ENCODE data around the gene TUBGCP6. TPM values are rescaled to one million over a fixed set of nuclear protein-coding genes. Genes with fewer than 3 reads are reported as not detected.
A peak's percentile ranks its signal among the peaks of the same experiment; 100 is the strongest.

TUBGCP6 gene
- total RNA-seq, 1 experiment from 2014 or later: 31.3 TPM

DNA sequence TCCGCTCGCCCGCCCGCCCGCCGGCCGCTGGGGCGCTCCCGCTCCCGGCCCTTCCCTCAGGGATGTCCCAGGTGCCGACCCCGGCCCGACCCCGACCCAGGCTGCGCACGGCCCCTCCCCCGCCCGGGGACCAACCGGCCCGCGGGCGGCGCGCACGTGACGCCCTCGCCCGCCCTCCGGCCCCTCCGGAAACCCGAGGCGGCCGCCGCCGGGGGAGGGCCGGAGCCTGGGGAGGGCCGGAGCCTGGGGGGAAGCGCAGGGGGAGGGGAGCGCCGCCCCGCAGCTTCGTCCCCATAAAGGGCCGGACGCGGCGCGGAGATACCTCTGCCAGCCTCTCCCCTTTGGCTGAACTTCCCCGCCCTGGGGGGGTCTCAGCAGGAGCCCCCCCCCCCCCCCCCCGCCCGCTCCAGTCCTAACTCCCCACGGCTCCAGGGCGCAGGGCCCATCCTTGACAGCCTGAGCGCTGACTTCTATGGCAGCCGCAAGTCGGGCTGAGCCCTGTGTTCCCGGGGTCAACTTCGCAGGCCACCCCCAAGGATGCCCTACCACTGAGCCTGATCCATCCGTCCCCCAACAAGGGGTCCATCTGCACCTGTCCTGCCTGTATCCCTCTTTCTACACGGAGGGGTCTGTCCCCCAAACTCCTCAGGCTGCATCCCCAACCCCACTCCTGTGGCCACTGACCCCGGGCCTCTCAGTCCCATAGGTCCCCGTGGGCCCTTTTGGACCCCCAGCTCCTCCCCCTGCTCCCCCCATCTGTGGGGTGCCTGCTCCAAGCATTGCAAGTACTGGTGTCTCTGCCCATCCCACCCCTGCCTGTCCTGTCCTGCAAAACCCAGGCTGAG lies 17.0 kb upstream of the TUBGCP6 start, which contains the start of gene MAPK12:
MAPK12 (minus strand) TSS at position 69 of the 845 bp plus-strand sequence. CDS start 174 bp downstream, outside the sequence.
- H3K27ac ChIP-seq (ENCODE audit: low read length): peak within 1 kb of the TSS; percentile 86

DNA sequence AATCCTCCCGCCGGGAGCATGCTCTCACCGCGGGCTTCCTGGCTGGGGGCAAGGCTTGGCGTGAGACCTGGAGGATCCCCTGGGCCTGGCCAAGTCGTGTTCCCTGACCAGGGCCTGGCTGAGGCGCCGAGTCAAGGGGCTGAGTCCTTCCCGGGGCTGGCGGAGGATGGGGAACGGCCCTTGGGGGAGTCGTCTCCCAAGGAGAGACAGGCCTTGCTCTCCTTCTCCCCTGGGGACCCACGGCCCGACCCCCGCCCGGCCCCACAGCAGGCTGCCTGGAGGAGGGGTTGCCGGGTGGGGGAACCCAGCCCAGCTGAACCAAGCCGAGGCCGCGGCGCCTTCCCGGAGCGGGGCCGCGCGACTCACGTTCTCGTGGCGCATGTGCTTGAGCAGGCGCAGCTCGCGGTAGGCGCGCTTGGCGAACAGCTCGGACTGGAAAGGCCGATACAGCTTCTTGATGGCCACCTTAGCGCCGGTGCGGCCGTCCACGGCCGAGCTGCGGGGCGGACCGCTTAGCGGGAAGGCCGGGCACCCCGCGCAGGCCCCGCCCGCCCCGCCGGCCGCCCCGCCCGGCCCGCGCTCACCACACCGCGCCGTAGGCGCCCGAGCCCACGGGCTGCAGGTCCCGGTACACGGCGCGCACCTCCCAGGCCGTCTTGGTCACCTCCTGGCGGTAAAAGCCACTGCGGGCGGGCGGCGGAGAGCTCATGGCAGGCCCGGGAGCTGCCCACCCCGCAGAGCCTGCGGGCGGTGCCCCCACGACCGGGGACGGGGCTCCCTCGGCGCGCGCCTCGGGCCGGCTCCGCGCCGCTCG lies 16.2 kb upstream of the TUBGCP6 start:
- no TSS peak for BruUV-seq (replicated peaks)
- no peaks in the 10 kb centered on the region; the same call in 1 of the 2 replicates for H3K36me3 ChIP-seq (ENCODE audit: control insufficient read depth, insufficient read depth, low read length)
- CTCF ChIA-PET: interaction anchor here (0.6 kb wide), 1 partner anchor 14 kb away, joined by 5 read pairs; no protein-coding TSS in a partner anchor
- H3K9me3 ChIP-seq (ENCODE audit: control insufficient read depth, insufficient read depth, low read depth, low read length): no peaks in the 10 kb centered on the region
- in situ Hi-C loops (cut with HindIII; ENCODE audit: low pct_unique_long_range_greater_than_20kb, low sequenced_read_pairs) (no loop called here), intact Hi-C loops (cut with micrococcal nuclease; ENCODE audit: unreplicated experiment) (no loop called here)
- peaks cover 33% of the 10 kb centered on the region for H3K4me1 ChIP-seq (ENCODE audit: control insufficient read depth, insufficient read depth, low read length)
- DNase-seq (ENCODE audit: low read depth, low spot score) (no peak), ATAC-seq (peak; percentile 70)
- POLR2A ChIA-PET: no interaction called here
- H3K27ac ChIP-seq (ENCODE audit: low read length): peak overlapping the region; percentile 86
- peak overlapping the region; percentile 60 to 70 for H3K4me3 ChIP-seq (ENCODE audit: low read depth in 2 of 2, low read length in 2 of 2)
- TF ChIP-seq SIN3A (IDR thresholded peaks at IDR 0.05; ENCODE audit: borderline replicate concordance, insufficient read depth, low read depth, low read length) (peak; percentile 22; the same call in 1 of the 2 replicates), POLR2AphosphoS5 (IDR thresholded peaks at IDR 0.05; ENCODE audit: low read depth, low read length) (no peak)
- H3K27me3 ChIP-seq (ENCODE audit: control insufficient read depth, insufficient read depth, low read length): no peaks in the 10 kb centered on the region

More for the DNA sequence above, 17.0 kb upstream of the TUBGCP6 start, which contains the start of gene MAPK12:
- CTCF ChIA-PET: no interaction called here
- H3K9me3 ChIP-seq (ENCODE audit: control insufficient read depth, insufficient read depth, low read depth, low read length): no peaks in the 10 kb centered on the region
- ATAC-seq (peak; percentile 62), DNase-seq (ENCODE audit: low read depth, low spot score) (no peak)
- intact Hi-C loops (cut with micrococcal nuclease; ENCODE audit: unreplicated experiment) (no loop called here), in situ Hi-C loops (cut with HindIII; ENCODE audit: low pct_unique_long_range_greater_than_20kb, low sequenced_read_pairs) (no loop called here)
- no TSS peak for BruUV-seq (replicated peaks)
- peaks cover 33% of the 10 kb centered on the region for H3K4me1 ChIP-seq (ENCODE audit: control insufficient read depth, insufficient read depth, low read length)
- H3K4me3 ChIP-seq (ENCODE audit: low read depth in 2 of 2, low read length in 2 of 2): peak within 1 kb of the TSS; percentile 60 to 70
- TF ChIP-seq SIN3A (IDR thresholded peaks at IDR 0.05; ENCODE audit: borderline replicate concordance, insufficient read depth, low read depth, low read length) (0 out of 2 replicates have a peak, but pooled peaks have one; percentile 48), POLR2AphosphoS5 (IDR thresholded peaks at IDR 0.05; ENCODE audit: low read depth, low read length) (peak; percentile 63; the same call in 1 of the 2 replicates)
- TF ChIP-seq, protein P1, sequence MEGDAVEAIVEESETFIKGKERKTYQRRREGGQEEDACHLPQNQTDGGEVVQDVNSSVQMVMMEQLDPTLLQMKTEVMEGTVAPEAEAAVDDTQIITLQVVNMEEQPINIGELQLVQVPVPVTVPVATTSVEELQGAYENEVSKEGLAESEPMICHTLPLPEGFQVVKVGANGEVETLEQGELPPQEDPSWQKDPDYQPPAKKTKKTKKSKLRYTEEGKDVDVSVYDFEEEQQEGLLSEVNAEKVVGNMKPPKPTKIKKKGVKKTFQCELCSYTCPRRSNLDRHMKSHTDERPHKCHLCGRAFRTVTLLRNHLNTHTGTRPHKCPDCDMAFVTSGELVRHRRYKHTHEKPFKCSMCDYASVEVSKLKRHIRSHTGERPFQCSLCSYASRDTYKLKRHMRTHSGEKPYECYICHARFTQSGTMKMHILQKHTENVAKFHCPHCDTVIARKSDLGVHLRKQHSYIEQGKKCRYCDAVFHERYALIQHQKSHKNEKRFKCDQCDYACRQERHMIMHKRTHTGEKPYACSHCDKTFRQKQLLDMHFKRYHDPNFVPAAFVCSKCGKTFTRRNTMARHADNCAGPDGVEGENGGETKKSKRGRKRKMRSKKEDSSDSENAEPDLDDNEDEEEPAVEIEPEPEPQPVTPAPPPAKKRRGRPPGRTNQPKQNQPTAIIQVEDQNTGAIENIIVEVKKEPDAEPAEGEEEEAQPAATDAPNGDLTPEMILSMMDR (IDR thresholded peaks at IDR 0.05): no peak
- no peaks in the 10 kb centered on the region for H3K27me3 ChIP-seq (ENCODE audit: control insufficient read depth, insufficient read depth, low read length)
- H3K36me3 ChIP-seq (ENCODE audit: control insufficient read depth, insufficient read depth, low read length): no peaks in the 10 kb centered on the region; the same call in 1 of the 2 replicates
- POLR2A ChIA-PET: interaction anchor here (0.5 kb wide), 1 partner anchor 1766 kb away, joined by 3 read pairs; no protein-coding TSS in a partner anchor

DNA sequence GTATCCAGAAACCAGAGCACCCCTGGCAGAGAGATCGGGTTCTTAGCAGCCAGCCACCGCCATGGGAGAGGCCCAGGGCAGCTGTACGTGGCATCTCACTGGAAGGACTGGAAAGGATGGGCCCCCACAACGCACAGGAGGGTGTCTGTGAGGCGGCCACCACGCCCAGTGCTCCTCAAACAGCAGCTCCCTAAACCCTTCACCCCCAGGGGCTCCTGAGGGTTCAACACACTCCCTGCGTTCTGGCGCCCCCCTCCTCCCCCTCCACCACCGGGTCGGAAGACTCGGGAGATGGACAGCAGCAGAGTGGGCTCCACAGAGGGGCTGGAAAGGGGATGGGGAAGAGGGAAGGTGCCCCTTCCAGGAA lies 15.6 kb upstream of the TUBGCP6 start:
- Histone ChIP-seq H3K4me3 (ENCODE audit: low read depth in 2 of 2, low read length in 2 of 2) (peak overlapping the region; percentile 60 to 70), H3K4me1 (ENCODE audit: control insufficient read depth, insufficient read depth, low read length) (peaks cover 33% of the 10 kb centered on the region), H3K36me3 (ENCODE audit: control insufficient read depth, insufficient read depth, low read length) (no peaks in the 10 kb centered on the region; the same call in 1 of the 2 replicates), H3K9me3 (ENCODE audit: control insufficient read depth, insufficient read depth, low read depth, low read length) (no peaks in the 10 kb centered on the region), H3K27me3 (ENCODE audit: control insufficient read depth, insufficient read depth, low read length) (no peaks in the 10 kb centered on the region), H3K27ac (ENCODE audit: low read length) (peak overlapping the region; percentile 86)
- intact Hi-C loops (cut with micrococcal nuclease; ENCODE audit: unreplicated experiment) (no loop called here), in situ Hi-C loops (cut with HindIII; ENCODE audit: low pct_unique_long_range_greater_than_20kb, low sequenced_read_pairs) (no loop called here)
- POLR2A ChIA-PET: no interaction called here
- TF ChIP-seq TCF7L2 (IDR thresholded peaks at IDR 0.05; ENCODE audit: low read depth, low read length) (no peak), POLR2AphosphoS5 (IDR thresholded peaks at IDR 0.05; ENCODE audit: low read depth, low read length) (no peak), SIN3A (IDR thresholded peaks at IDR 0.05; ENCODE audit: borderline replicate concordance, insufficient read depth, low read depth, low read length) (no peak)
- TF ChIP-seq, protein P2, sequence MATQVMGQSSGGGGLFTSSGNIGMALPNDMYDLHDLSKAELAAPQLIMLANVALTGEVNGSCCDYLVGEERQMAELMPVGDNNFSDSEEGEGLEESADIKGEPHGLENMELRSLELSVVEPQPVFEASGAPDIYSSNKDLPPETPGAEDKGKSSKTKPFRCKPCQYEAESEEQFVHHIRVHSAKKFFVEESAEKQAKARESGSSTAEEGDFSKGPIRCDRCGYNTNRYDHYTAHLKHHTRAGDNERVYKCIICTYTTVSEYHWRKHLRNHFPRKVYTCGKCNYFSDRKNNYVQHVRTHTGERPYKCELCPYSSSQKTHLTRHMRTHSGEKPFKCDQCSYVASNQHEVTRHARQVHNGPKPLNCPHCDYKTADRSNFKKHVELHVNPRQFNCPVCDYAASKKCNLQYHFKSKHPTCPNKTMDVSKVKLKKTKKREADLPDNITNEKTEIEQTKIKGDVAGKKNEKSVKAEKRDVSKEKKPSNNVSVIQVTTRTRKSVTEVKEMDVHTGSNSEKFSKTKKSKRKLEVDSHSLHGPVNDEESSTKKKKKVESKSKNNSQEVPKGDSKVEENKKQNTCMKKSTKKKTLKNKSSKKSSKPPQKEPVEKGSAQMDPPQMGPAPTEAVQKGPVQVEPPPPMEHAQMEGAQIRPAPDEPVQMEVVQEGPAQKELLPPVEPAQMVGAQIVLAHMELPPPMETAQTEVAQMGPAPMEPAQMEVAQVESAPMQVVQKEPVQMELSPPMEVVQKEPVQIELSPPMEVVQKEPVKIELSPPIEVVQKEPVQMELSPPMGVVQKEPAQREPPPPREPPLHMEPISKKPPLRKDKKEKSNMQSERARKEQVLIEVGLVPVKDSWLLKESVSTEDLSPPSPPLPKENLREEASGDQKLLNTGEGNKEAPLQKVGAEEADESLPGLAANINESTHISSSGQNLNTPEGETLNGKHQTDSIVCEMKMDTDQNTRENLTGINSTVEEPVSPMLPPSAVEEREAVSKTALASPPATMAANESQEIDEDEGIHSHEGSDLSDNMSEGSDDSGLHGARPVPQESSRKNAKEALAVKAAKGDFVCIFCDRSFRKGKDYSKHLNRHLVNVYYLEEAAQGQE (IDR thresholded peaks at IDR 0.05; ENCODE audit: insufficient read depth in 1 of 2, low read depth in 2 of 2, low read length in 1 of 2): no peak
- TF ChIP-seq, protein P1 (IDR thresholded peaks at IDR 0.05): no peak
- ATAC-seq (no peak), DNase-seq (ENCODE audit: low read depth, low spot score) (no peak)
- BruUV-seq (replicated peaks): no TSS peak
- CTCF ChIA-PET: interaction anchor here (0.6 kb wide), 1 partner anchor 13 kb away, joined by 5 read pairs; no protein-coding TSS in a partner anchor
